ENCODE data around the gene ZNRF3.
A peak's percentile ranks its signal among the peaks of the same experiment; 100 is the strongest.
"Not testable (repeated sequence)": the region's sequence is repeated elsewhere in the genome, so short reads cannot be mapped to it uniquely, and the experiment has no call there.

The ZNRF3 gene

GRCh38 chr22:28882878-28883656 is at the start of gene ZNRF3:
Gene ZNRF3, plus strand, starts transcription at chr22:28883572. Its CDS starts 195 bp downstream, at chr22:28883767.
- DNase-seq, result peak; percentile 95

DNA sequence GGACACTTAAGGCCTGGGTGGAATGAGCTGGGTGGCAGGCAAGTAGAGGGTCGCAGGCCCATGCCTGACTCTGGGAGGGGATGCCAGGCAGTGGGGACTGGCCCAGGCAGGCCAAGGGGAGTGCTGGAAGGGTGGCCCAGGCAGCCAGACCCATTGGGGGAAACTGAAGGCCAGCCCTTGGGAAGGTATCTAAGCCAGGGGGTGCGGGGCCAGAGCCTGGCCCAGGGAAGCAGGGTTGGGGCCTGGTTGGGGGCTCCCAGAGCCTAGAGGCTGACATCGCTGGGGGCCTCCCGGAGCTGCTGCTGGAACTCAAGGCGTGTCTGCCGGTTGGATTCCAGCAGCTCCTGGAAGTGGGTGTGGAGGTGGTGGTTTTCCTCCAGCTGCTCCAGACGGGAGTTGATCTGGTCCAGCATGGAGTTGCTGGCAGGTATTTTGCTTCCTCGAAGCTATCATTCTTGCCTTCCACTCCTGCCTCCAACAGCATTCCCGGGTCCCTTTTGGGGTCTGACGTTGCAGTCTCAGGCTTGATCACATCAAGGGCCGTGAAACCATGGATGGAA is 47.7 kb upstream of the ZNRF3 start:
- DNase-seq, result no peak

- no peak for DNase-seq
Observed at GRCh38 chr22:28837640-28838039, 45.7 kb upstream of the ZNRF3 start.

GRCh38 chr22:28838971-28839370 is 44.4 kb upstream of the ZNRF3 start:
- DNase-seq, result no peak

GRCh38 chr22:28841111-28841510 is 42.3 kb upstream of the ZNRF3 start:
- no peak for DNase-seq

- no peak for DNase-seq
Observed at GRCh38 chr22:28843633-28844032, 39.7 kb upstream of the ZNRF3 start.

DNA sequence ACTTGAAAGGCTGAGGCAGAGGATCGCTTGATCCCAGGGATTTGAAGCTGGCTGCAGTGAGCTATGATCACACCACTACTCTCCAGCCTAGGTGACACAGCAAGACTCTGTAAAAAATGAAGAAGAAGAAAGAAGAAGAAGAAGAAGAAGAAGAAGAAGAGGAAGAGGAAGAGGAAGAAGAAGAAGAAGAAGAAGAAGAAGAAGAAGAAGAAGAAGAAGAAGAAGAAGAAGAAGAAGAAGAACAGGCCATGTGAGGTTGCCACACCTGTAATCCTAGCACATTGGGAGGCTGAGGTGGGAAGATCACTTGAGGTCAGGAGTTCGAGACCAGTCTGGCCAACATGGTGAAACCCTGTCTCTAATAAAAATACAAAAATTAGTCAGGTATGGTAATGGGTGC is 39.1 kb upstream of the ZNRF3 start:
- DNase-seq, result not testable (repeated sequence)

GRCh38 chr22:28846994-28847393 is 36.4 kb upstream of the ZNRF3 start:
- DNase-seq, result no peak

DNA sequence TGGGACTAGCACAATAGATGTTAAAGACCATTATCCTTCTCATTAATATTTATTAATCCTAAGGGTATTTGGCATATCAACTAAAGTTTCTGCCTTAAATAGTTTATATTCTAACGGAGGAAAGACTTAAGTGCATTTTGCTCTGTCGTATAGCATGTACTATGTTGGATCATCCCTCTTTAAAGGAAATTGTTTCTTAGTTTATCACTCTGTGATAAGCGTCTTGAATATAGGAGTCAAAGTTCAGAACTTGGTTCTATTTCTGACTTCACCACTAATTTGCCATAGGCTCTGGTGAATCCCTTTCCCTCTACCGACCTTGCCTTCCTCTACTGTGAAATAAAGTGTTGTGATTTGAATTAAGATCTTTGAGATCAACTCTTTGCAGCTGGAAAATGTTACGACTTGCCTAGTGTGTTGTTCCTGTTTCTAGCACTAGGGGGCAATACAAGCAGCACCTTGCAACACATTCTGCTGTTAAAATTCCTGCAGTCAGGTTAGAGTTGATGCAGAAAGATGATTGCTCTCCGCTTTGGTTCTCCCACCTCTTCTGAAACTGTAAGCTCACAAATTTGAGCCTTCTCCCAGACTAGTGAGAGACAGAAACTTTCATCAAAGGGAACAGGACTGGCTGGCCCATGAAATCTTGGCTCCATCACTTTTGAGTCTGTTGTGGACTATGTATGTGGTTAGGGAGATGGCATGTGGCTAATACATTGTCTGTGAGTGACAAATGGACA is 27.8 kb upstream of the ZNRF3 start:
- DNase-seq, result peak; percentile 65

GRCh38 chr22:28856095-28856455 is 27.3 kb upstream of the ZNRF3 start:
- DNase-seq, result no peak

- no peak for DNase-seq
Observed at GRCh38 chr22:28857288-28857687, 26.1 kb upstream of the ZNRF3 start.

GRCh38 chr22:28864878-28865596 is 18.3 kb upstream of the ZNRF3 start:
- DNase-seq, result no peak

DNA sequence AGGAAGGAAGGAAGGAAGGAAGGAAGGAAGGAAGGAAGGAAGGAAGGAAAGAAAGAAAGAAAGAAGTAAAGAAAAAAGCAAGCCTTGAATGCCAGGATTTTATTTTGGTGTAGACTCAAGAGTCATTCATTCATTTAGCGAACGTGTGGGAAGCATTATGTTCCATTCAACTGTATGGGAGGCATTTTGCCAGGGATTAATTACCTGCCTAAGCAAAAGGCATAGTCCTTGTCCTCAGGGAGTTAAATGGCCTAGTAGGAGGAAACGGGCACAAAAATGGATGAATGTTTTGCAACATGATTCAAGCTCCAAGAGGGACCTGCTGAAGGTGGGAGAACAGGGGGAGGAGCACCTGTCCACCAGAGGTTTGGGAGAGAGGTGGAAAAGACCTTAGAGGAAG is 16.2 kb upstream of the ZNRF3 start:
- DNase-seq, result no peak

DNA sequence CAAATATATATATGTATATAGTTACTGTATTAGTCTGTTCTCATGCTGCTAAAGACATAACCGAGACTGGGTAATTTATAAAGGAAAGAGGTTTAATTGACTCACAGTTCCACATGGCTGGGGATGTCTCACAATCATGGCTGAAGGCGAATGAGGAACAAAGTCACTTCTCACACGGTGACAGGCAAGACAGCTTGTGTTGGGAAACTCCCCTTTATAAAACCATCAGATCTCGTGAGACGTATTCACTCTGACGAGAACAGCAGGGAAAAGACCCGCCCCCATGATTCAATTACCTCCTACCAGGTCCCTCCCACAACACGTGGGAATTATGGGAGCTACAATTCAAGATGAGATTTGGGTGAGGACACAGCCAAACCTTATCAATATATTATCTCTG is 15.0 kb upstream of the ZNRF3 start:
- not testable (repeated sequence) for DNase-seq

GRCh38 chr22:28869736-28870135 is 13.6 kb upstream of the ZNRF3 start:
- DNase-seq, result no peak

- DNase-seq, result no peak
Observed at GRCh38 chr22:28873183-28873963, 10.0 kb upstream of the ZNRF3 start.

DNA sequence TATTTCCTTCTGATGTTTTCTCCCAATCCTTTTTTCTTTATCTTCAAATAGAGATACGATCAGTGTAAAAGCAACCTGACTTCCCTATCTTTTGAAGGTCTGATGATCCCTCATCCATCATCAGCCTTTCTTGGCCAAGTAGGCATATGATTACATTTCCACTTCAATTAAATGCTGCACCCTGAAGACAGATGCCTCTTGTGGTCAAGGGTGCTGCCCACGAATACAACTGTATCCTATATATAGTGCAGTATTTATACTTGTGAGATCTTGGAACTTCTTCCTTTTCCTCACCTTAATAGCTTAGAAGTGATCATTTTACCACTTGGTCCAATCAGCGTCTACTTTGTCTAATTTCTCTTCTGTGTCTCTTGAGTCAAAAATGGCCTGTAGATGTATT is 9.3 kb upstream of the ZNRF3 start:
- no peak for DNase-seq

DNA sequence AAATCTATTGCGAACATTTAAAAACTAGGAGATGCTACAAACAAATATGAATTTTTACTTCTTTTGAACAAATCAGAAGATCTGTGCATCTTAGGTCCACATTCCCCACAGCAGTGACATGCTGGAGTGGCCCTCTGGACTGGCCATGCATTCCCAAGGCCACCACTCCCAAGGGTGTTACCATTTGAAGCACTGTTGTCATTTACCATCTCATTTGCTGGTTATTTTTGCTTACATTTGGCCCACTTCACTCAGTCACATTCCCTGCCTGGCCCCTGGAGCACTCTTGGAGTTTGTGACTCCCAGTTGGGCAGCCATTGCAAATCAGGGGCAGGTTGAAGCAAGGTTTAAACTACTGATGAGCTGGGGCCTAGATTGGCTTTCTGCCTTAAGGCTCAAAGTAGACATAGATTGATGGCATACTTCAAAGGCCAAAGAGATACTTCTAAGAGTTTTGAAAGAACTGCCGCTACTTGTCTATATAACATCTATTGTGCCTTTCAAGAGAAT is 8.5 kb upstream of the ZNRF3 start:
- DNase-seq, result no peak

GRCh38 chr22:28882545-28882877 is 861 bp upstream of the ZNRF3 start:
- DNase-seq, result peak; percentile 77

DNA sequence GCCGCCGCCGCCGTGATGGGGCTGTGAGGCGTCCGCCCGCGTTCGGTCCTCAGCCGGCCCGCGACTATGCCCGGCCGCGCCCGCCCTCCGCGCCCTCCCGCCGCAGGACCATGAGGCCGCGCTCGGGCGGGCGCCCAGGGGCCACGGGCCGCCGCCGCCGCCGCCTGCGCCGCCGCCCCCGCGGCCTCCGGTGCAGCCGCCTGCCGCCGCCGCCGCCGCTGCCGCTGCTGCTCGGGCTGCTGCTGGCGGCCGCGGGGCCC is 215 bp downstream of the ZNRF3 start:
- no peak for DNase-seq

- DNase-seq, result peak; percentile 42
Observed at GRCh38 chr22:28883917-28884746, 760 bp downstream of the ZNRF3 start.
